HG03135 (cell line): ENCODE results near the gene ZBBX.
"Not testable (repeated sequence)": the region's sequence is repeated elsewhere in the genome, so short reads cannot be mapped to it uniquely, and the experiment has no call there.

Experiments used
- ATAC-seq: cut with Tn5 transposase; IDR thresholded peaks from one replicate; pipeline ENCODE4 v1.9.1; 2021; ENCODE audit warnings: mild to moderate bottlenecking, moderate library complexity; ENCODE audit not compliant: unreplicated experiment

ZBBX gene, protein sequence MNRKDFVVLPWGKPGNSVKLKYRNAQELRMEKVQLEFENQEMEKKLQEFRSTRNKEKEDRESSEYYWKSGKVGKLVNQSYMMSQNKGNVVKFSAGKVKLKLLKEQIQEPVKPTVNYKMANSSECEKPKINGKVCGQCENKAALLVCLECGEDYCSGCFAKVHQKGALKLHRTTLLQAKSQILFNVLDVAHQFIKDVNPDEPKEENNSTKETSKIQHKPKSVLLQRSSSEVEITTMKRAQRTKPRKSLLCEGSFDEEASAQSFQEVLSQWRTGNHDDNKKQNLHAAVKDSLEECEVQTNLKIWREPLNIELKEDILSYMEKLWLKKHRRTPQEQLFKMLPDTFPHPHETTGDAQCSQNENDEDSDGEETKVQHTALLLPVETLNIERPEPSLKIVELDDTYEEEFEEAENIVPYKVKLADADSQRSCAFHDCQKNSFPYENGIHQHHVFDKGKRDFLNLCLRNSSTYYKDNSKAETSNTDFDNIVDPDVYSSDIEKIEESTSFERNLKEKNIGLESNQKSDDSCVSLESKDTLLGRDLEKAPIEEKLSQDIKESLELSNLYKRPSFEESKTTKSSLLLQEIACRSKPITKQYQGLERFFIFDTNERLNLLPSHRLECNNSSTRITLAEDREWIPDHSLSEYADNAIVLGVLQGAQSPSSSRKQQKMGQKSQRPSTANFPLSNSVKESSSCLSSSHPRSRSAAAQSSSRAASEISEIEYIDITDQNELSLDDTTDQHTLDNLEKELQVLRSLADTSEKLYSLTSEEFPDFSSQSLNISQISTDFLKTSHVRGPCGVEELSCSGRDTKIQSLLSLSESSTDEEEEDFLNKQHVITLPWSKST

GRCh38 chr3:167380004-167380689 lies at the start of gene ZBBX:
Gene ZBBX, minus strand, starts transcription at chr3:167380297. Its CDS starts 7,396 bp downstream, at chr3:167372901.
- ATAC-seq = peak; percentile 100

DNA sequence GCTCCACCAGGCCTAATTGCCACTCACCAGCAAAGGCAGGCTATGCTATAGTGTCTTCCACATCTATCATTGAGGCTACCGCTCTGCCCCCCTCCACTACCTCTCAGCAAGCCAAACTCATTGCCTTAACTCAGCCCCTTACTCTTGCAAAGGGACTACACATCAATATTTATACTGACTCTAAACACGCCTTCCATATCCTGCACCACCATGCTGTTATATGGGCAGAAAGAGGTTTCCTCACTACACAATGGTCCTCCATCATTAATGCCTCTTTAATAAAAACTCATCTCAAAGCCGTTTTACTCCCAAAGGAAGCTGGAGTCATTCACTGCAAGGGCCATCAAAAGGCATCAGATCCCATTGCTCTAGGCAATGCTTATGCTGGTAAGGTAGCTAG lies 46.9 kb upstream of the ZBBX start:
- not testable (repeated sequence) for ATAC-seq

GRCh38 chr3:167422396-167422795 lies 42.3 kb upstream of the ZBBX start:
- ATAC-seq = not testable (repeated sequence)

- ATAC-seq = no peak
Measured at GRCh38 chr3:167409611-167410010, 29.5 kb upstream of the ZBBX start.

DNA sequence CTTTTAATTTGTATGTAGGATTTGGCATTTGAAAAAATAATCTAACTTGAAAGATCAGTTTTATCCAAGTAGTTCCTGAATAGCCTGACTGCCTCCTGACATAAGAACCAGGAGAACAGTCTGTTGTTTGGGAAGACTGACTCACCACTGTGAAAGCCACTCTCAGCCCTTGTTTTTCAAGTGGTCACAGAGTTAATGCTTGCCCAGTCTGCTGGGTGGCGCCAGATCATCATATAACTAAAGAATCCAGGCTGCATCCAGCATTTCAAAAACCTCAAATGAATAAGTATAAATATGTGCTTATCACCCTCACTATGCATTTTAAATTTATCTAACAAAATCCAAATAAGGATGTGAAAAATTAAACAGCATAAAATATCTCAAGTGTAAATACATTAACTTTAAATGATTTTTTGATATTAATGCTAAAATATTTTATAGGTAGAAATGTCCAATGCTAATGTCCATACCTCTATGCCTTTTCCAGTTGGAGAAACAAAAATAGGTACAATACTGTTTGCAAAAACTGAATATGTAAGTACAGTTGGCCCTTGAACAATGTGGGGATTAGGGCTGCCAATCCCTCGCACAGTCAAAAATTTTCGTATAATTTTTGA lies 26.9 kb upstream of the ZBBX start:
- ATAC-seq = no peak

DNA sequence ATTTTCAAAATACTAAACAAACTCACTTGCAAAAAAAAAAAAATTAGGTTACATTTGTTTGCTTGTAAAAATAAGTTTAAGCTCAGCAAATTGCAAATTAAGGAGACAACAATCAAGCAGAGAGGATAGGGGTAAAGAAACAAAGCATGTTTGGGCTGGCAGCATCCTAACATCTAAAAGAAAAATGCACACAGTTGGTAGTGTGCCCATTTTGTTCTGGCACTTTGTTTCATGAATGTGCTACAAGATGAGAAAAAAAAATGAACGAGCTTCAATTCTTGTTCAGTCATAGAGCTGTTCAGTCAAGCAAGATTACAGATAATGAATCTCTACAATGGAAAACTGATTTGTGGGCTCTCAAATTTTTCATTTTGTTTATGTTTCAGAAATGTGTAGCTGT lies 17.7 kb upstream of the ZBBX start:
- no peak for ATAC-seq

- no peak for ATAC-seq
Measured at GRCh38 chr3:167396075-167396474, 16.0 kb upstream of the ZBBX start.

GRCh38 chr3:167394003-167394402 lies 13.9 kb upstream of the ZBBX start:
- ATAC-seq = no peak

GRCh38 chr3:167382155-167382554 lies 2.1 kb upstream of the ZBBX start:
- no peak for ATAC-seq

DNA sequence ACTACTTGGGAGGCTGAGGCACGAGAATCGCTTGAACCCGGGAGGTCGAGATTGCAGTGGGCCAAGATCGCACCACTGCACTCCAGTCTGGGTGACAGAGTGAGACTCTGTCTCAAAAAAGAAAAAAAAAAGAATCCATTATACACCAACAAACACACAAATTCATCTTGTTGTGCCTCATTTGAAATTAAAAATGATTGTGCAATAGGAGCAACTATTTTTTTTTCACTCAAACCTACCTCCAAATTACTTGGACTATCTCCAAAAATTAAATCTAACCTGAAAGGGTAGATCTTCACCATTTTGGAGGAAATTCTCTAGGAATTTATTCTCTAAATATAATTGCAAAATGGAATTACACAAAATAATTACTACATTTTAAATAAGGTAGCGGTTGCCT lies 4.6 kb downstream of the ZBBX start:
- ATAC-seq = no peak

DNA sequence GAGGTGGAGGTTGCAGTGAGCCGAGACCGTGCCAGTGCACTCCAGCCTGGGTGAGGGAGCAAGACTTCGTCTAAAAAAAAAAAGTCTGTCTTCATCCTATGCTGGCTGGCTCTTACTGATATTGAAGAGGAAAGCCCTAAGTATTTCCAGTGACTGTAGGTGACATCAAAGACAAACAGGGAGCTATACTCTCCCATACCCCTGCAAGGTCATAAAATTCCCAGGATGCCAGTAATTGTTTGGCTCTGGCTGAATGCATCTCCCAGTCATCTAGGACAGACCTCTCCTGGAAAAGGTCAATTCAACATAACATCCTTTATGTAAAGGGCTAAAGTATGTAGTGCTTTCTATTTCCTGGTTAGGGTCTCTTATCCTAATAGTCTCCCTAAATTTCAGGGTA lies 8.0 kb downstream of the ZBBX start:
- ATAC-seq = no peak

- no peak for ATAC-seq
Measured at GRCh38 chr3:167361948-167362347, 18.1 kb downstream of the ZBBX start.

DNA sequence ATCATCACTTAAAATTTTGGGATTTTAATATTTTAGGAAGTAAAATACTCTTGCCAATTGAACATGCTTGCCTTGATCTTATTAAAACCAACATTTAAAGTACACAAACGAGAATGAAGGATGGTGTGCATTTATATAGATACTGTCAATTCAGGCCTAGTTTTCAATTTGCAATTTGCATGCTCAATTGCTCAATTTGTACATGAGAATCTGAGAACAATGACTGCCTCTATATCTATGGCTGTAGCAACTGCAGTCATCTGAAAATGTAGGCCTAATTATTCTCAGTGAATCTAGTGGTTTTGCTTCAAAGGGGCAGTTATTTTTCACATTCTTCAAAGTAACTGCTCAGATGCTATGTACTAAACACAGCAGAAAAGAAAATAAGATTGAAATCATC lies 18.8 kb downstream of the ZBBX start:
- ATAC-seq = no peak

- no peak for ATAC-seq
Measured at GRCh38 chr3:167355446-167355845, 24.7 kb downstream of the ZBBX start.

DNA sequence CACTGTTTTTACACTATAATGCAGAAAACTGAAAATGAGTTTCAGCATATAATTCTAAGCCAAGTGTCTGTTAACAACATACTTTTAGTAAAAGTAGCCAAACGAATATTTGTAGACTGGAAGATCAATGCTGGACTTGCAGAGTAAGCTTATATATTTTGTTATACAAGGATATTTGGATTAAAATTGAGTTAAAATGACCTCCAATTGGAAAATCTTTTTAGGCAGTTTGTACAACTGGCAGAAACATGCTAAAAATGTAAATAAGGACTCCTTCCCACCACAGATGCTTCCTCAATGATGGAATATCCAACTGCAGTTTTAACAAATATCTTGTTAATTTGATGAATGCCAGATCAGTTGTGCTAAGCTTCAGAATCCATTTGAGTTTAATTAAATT lies 25.3 kb downstream of the ZBBX start:
- no peak for ATAC-seq

DNA sequence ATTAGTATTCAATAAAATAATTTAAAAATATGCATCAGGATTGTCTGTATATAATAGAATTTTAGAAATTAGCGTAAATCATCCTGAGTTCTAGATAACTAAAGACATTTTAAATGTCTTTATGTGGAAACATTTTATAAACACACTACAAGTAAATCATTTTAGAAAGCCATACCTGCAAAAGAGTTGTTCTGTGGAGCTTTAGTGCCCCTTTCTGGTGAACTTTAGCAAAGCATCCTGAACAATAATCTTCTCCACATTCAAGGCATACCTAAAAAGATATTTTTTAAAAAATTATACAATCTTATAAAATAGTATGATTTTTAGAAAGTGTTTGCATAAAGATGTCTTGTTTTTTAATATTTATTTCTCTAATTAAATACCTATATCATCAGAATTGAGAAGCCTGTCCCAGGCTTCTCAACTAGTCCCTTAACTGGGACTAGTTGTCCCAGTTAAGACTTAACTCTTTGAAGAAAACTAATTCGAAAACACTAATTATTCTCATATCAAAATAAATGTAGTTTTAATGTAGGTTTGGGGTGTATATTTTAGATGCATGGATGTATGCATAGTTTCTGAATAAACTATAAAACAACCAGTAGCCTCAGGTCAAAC lies 29.7 kb downstream of the ZBBX start:
- no peak for ATAC-seq

- no peak for ATAC-seq
Measured at GRCh38 chr3:167346171-167346570, 33.9 kb downstream of the ZBBX start.

GRCh38 chr3:167330993-167331785 lies 48.9 kb downstream of the ZBBX start:
- ATAC-seq = no peak

DNA sequence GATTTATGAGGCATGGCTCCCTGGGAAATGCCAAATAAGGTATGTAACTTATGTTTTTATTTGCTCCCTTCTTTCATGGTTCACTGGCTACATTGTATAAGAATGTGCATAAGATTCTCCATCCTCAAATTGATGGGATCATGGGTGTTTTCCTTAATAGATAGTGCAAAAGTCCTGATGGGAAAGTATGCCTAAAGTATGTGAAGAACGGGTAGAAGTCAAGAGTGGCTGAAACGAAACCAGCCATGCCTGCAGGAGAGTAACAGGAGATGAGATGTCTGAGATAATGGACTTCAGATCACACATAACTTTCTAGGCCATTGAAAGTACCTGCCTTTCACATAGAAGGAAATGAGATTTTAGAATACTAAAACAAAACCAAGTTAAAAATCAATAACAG lies 56.5 kb downstream of the ZBBX start:
- ATAC-seq = no peak
